Loucy (cell line): ENCODE results near the gene PARD3B.

ENCODE experiments used
- H2AFZ ChIP-seq: fragments of 200-600 bp; sonication (generic); 2 replicates; pipeline ENCODE4 v1.6.0; 2016; ENCODE audit warnings: antibody characterized with exemption, mild to moderate bottlenecking, low read length, moderate library complexity
- H3F3A ChIP-seq: fragments of 200-600 bp; 2 replicates; pipeline ENCODE4 v1.6.0; 2016; ENCODE audit warnings: antibody characterized with exemption, low read depth, mild to moderate bottlenecking
- H3K27me3 ChIP-seq: fragments of 200-600 bp; sonication (generic); 2 replicates; pipeline ENCODE4 v1.6.1; 2014; ENCODE audit warnings: low read length, mild to moderate bottlenecking; ENCODE audit not compliant: insufficient read depth, poor library complexity, severe bottlenecking
- H3K36me3 ChIP-seq: fragments of 200-600 bp; sonication (generic); 2 replicates; pipeline ENCODE4 v1.6.1; 2016; ENCODE audit warnings: low read length; ENCODE audit not compliant: insufficient read depth
- H3K4me1 ChIP-seq: fragments of 200-600 bp; sonication (generic); 2 replicates; pipeline ENCODE4 v1.5.1; 2014; ENCODE audit warnings: low read length, mild to moderate bottlenecking; ENCODE audit not compliant: insufficient read depth, poor library complexity, severe bottlenecking
- H3K4me2 ChIP-seq: fragments of 200-600 bp; sonication (generic); 2 replicates; pipeline ENCODE4 v1.6.0; 2014; ENCODE audit warnings: antibody characterized with exemption, low read length, low read depth, mild to moderate bottlenecking; ENCODE audit not compliant: poor library complexity, severe bottlenecking
- H3K4me3 ChIP-seq: fragments of 200-600 bp; sonication (generic); 2 replicates; pipeline ENCODE4 v1.5.1; 2014; ENCODE audit warnings: low read length, mild to moderate bottlenecking, mixed read lengths; ENCODE audit not compliant: poor library complexity, severe bottlenecking
- H3K79me2 ChIP-seq: fragments of 200-600 bp; sonication (generic); 2 replicates; pipeline ENCODE4 v1.6.1; 2014; ENCODE audit warnings: low read length; ENCODE audit not compliant: insufficient read depth
- H3K9ac ChIP-seq: fragments of 200-600 bp; sonication (generic); 2 replicates; pipeline ENCODE4 v1.6.0; 2014; ENCODE audit warnings: mild to moderate bottlenecking, low read depth, low read length, moderate library complexity; ENCODE audit not compliant: poor library complexity, severe bottlenecking
- H3K9me2 ChIP-seq: fragments of 200-600 bp; sonication (generic); replicated peaks from 2 replicates; pipeline ENCODE4 v1.6.1; 2016; ENCODE audit warnings: low read depth, low read length, mixed read lengths
- H3K9me3 ChIP-seq: fragments of 200-600 bp; sonication (generic); 2 replicates; pipeline ENCODE4 v1.6.1; 2014; ENCODE audit warnings: mild to moderate bottlenecking, antibody characterized with exemption, low read length, low read depth; ENCODE audit not compliant: insufficient read depth
- H4K20me1 ChIP-seq: fragments of 200-600 bp; sonication (generic); 2 replicates; pipeline ENCODE4 v1.6.0; 2014; ENCODE audit warnings: antibody characterized with exemption, low read length, mild to moderate bottlenecking; ENCODE audit not compliant: insufficient read depth, poor library complexity, severe bottlenecking
- CTCF ChIP-seq: fragments of 200-600 bp; sonication (generic); conservative IDR thresholded peaks from 2 replicates; pipeline ENCODE4 v1.5.1; 2014; ENCODE audit warnings: mild to moderate bottlenecking, antibody characterized with exemption, low read length
- EZH2phosphoT487 ChIP-seq: fragments of 200-600 bp; IDR thresholded peaks from 2 replicates; pipeline ENCODE4 v1.6.1; 2018; ENCODE audit warnings: antibody characterized with exemption, mild to moderate bottlenecking, moderate library complexity, borderline replicate concordance

Gene PARD3B

GRCh38 chr2:205386109-205386508, 840.8 kb downstream of the PARD3B start:
- Histone ChIP-seq H3K4me2 (no peak overlapping the region), H3K27me3 (no peaks in the 10 kb centered on the region), H3K9ac (no peak overlapping the region), H3K36me3 (no peaks in the 10 kb centered on the region), H3F3A (no peaks in the 10 kb centered on the region), H2AFZ (no peak overlapping the region), H3K4me1 (no peaks in the 10 kb centered on the region), H3K79me2 (no peaks in the 10 kb centered on the region), H3K9me2 (no peaks in the 10 kb centered on the region), H3K9me3 (no peaks in the 10 kb centered on the region), H4K20me1 (no peaks in the 10 kb centered on the region), H3K4me3 (no peak overlapping the region)
- TF ChIP-seq CTCF (no peak), EZH2phosphoT487 (no peak)

- H2AFZ ChIP-seq, result no peak overlapping the region
- no peaks in the 10 kb centered on the region for H3K9me2 ChIP-seq
- no peak overlapping the region for H3K4me3 ChIP-seq
- H3K9me3 ChIP-seq, result no peaks in the 10 kb centered on the region
- no peak for TF ChIP-seq EZH2phosphoT487
- TF ChIP-seq CTCF, result no peak
- no peaks in the 10 kb centered on the region for H3K4me1 ChIP-seq
- H3K79me2 ChIP-seq, result no peaks in the 10 kb centered on the region
- no peaks in the 10 kb centered on the region for H4K20me1 ChIP-seq
- H3K27me3 ChIP-seq, result no peaks in the 10 kb centered on the region
- no peaks in the 10 kb centered on the region for H3K36me3 ChIP-seq
- H3K9ac ChIP-seq, result no peak overlapping the region
- no peak overlapping the region for H3K4me2 ChIP-seq
- no peaks in the 10 kb centered on the region for H3F3A ChIP-seq
Observed at GRCh38 chr2:205387350-205388055, 842.2 kb downstream of the PARD3B start.

GRCh38 chr2:205390866-205391265, 845.6 kb downstream of the PARD3B start:
- no peak overlapping the region for H2AFZ ChIP-seq
- H4K20me1 ChIP-seq, result no peaks in the 10 kb centered on the region
- no peaks in the 10 kb centered on the region for H3K9me2 ChIP-seq
- no peaks in the 10 kb centered on the region for H3K36me3 ChIP-seq
- H3K4me3 ChIP-seq, result no peak overlapping the region
- no peak overlapping the region for H3K9ac ChIP-seq
- no peaks in the 10 kb centered on the region for H3K4me1 ChIP-seq
- H3K4me2 ChIP-seq, result no peak overlapping the region
- no peaks in the 10 kb centered on the region for H3K79me2 ChIP-seq
- H3K27me3 ChIP-seq, result no peaks in the 10 kb centered on the region
- no peaks in the 10 kb centered on the region for H3K9me3 ChIP-seq
- no peaks in the 10 kb centered on the region for H3F3A ChIP-seq
- no peak for TF ChIP-seq CTCF
- no peak for TF ChIP-seq EZH2phosphoT487
